Neural progenitor cell (in vitro differentiated cells): ENCODE data around the gene FGF10. TPM values are rescaled to one million over a fixed set of nuclear protein-coding genes. Genes with fewer than 3 reads are reported as not detected.

Experiments
- DNase-seq: peaks from one replicate; pipeline ENCODE4 v3.0.0-alpha.2; 2016; ENCODE audit warnings: low spot score
- H2AFZ ChIP-seq: fragments of 200-600 bp; sonication (generic); replicated peaks from 2 replicates; pipeline ENCODE4 v1.6.1; 2016; ENCODE audit warnings: antibody characterized with exemption
- H3F3A ChIP-seq: fragments of 200-600 bp; sonication (generic); 2 replicates; pipeline ENCODE4 v1.6.1; 2016; ENCODE audit warnings: antibody characterized with exemption, low read depth
- H3K27ac ChIP-seq: fragments of 200-600 bp; sonication (generic); 2 replicates; pipeline ENCODE4 v1.5.1; 2016; ENCODE audit warnings: mild to moderate bottlenecking
- H3K27me3 ChIP-seq: fragments of 200-600 bp; sonication (generic); 2 replicates; pipeline ENCODE4 v1.6.1; 2016; ENCODE audit warnings: mild to moderate bottlenecking, moderate library complexity
- H3K36me3 ChIP-seq: fragments of 200-600 bp; sonication (generic); 2 replicates; pipeline ENCODE4 v1.5.1; 2016
- H3K4me1 ChIP-seq: fragments of 200-600 bp; sonication (generic); 2 replicates; pipeline ENCODE4 v1.6.1; 2016; ENCODE audit warnings: mixed run types
- H3K4me2 ChIP-seq: fragments of 200-600 bp; sonication (generic); 2 replicates; pipeline ENCODE4 v1.6.1; 2016
- H3K4me3 ChIP-seq: fragments of 200-600 bp; sonication (generic); 2 replicates; pipeline ENCODE4 v1.5.1; 2016
- H3K79me2 ChIP-seq: fragments of 200-600 bp; sonication (generic); 2 replicates; pipeline ENCODE4 v1.6.1; 2016; ENCODE audit warnings: low read depth
- H3K9ac ChIP-seq: fragments of 200-600 bp; sonication (generic); 2 replicates; pipeline ENCODE4 v1.6.1; 2016
- H3K9me3 ChIP-seq: fragments of 200-600 bp; sonication (generic); 2 replicates; pipeline ENCODE4 v1.5.1; 2016; ENCODE audit warnings: low read depth
- H4K20me1 ChIP-seq: fragments of 200-600 bp; sonication (generic); 2 replicates; pipeline ENCODE4 v1.6.1; 2016; ENCODE audit warnings: low read depth
- H3K27ac Mint-ChIP-seq: 3 replicates; pipeline ENCODE4 v1.8.0; 2021; ENCODE audit warnings: mixed read lengths
- H3K27me3 Mint-ChIP-seq: 2 replicates; pipeline ENCODE4 v1.8.0; 2022; ENCODE audit warnings: low read depth, mild to moderate bottlenecking, inconsistent platforms, moderate library complexity, mixed read lengths; ENCODE audit not compliant: insufficient read depth
- H3K36me3 Mint-ChIP-seq: 3 replicates; pipeline ENCODE4 v1.8.0; 2021; ENCODE audit warnings: mixed read lengths
- H3K4me1 Mint-ChIP-seq: 3 replicates; pipeline ENCODE4 v1.8.0; 2021; ENCODE audit warnings: mixed read lengths
- H3K4me3 Mint-ChIP-seq: 3 replicates; pipeline ENCODE4 v1.8.0; 2021; ENCODE audit warnings: mild to moderate bottlenecking, moderate library complexity, mixed read lengths
- H3K9me3 Mint-ChIP-seq: 3 replicates; pipeline ENCODE4 v1.8.0; 2020; ENCODE audit warnings: mixed read lengths
- CTCF ChIP-seq: fragments of 200-600 bp; sonication (generic); IDR thresholded peaks from 2 replicates; pipeline ENCODE4 v1.5.1; 2017; ENCODE audit warnings: antibody characterized with exemption, mild to moderate bottlenecking
- EZH2 ChIP-seq: fragments of 200-600 bp; sonication (generic); IDR thresholded peaks from 2 replicates; pipeline ENCODE4 v1.6.1; 2017; ENCODE audit warnings: antibody characterized with exemption, mild to moderate bottlenecking, moderate library complexity
- EZH2phosphoT487 ChIP-seq: fragments of 200-600 bp; sonication (generic); IDR thresholded peaks from 2 replicates; pipeline ENCODE4 v1.6.1; 2017; ENCODE audit warnings: antibody characterized with exemption
- total RNA-seq: library from RNA; depleted of rRNA; stranded (reverse); fragments of >200 nt; gene quantifications from 2 replicates; pipeline ENCODE4 v1.2.3, GENCODE V29; 2015; ENCODE audit warnings: low replicate concordance

The FGF10 gene
- total RNA-seq, 1 donor from 2014 or later: 0.37 TPM

- H2AFZ ChIP-seq: peak overlapping the region; percentile 66
- Mint-ChIP-seq H3K9me3 (peaks cover 2% of the 10 kb centered on the region), H3K27ac (no peak overlapping the region), H3K27me3 (no peaks in the 10 kb centered on the region), H3K4me1 (peaks cover 13% of the 10 kb centered on the region), H3K4me3 (no peak overlapping the region), H3K36me3 (no peaks in the 10 kb centered on the region)
- no peaks in the 10 kb centered on the region for H4K20me1 ChIP-seq
- H3K4me2 ChIP-seq: no peak overlapping the region
- H3K27me3 ChIP-seq: no peaks in the 10 kb centered on the region
- no peaks in the 10 kb centered on the region for H3K79me2 ChIP-seq
- H3K9me3 ChIP-seq: no peaks in the 10 kb centered on the region
- H3K9ac ChIP-seq: no peak overlapping the region
- no peak overlapping the region for H3K4me3 ChIP-seq
- no peak for DNase-seq
- no peaks in the 10 kb centered on the region for H3K36me3 ChIP-seq
- no peak overlapping the region for H3K27ac ChIP-seq
- H3F3A ChIP-seq: no peaks in the 10 kb centered on the region
- H3K4me1 ChIP-seq: peaks cover 13% of the 10 kb centered on the region
- no peak for TF ChIP-seq EZH2
- no peak for TF ChIP-seq EZH2phosphoT487
- no peak for TF ChIP-seq CTCF
These were observed 131.4 kb downstream of the FGF10 start for GRCh38 chr5:44257653-44258365.

DNA sequence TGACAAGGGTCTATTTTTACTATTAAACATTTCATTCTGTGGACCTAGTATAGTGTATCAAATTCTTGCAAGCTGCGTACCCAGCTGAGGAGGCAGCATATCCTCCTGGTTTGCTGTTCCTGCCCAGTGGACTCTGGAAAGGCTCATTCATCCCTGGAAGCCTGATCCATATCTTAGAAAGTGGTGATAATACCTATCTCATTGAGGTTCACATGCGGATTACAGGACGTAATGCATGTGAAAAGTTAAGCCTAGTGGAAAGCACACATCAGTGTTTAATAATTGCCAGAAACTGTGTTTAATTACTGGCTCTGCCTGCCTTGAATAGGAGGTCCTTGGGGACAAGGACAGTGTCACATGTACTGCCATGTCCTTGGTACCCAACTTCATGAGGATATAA lies 132.0 kb downstream of the FGF10 start:
- no peaks in the 10 kb centered on the region for H3K79me2 ChIP-seq
- no peak overlapping the region for H3K27ac ChIP-seq
- Mint-ChIP-seq H3K4me3 (no peak overlapping the region), H3K9me3 (no peaks in the 10 kb centered on the region), H3K4me1 (peaks cover 13% of the 10 kb centered on the region), H3K27me3 (no peaks in the 10 kb centered on the region), H3K36me3 (no peaks in the 10 kb centered on the region), H3K27ac (no peak overlapping the region)
- H2AFZ ChIP-seq: peak overlapping the region; percentile 66
- peaks cover 13% of the 10 kb centered on the region for H3K4me1 ChIP-seq
- no peaks in the 10 kb centered on the region for H4K20me1 ChIP-seq
- H3K4me2 ChIP-seq: no peak overlapping the region
- no peak overlapping the region for H3K9ac ChIP-seq
- H3K4me3 ChIP-seq: no peak overlapping the region
- H3K36me3 ChIP-seq: no peaks in the 10 kb centered on the region
- no peaks in the 10 kb centered on the region for H3F3A ChIP-seq
- H3K27me3 ChIP-seq: no peaks in the 10 kb centered on the region
- no peaks in the 10 kb centered on the region for H3K9me3 ChIP-seq
- no peak for TF ChIP-seq EZH2
- no peak for TF ChIP-seq CTCF
- TF ChIP-seq EZH2phosphoT487: no peak
- DNase-seq: no peak
